ENCODE results near the gene FAM228B.

DNA sequence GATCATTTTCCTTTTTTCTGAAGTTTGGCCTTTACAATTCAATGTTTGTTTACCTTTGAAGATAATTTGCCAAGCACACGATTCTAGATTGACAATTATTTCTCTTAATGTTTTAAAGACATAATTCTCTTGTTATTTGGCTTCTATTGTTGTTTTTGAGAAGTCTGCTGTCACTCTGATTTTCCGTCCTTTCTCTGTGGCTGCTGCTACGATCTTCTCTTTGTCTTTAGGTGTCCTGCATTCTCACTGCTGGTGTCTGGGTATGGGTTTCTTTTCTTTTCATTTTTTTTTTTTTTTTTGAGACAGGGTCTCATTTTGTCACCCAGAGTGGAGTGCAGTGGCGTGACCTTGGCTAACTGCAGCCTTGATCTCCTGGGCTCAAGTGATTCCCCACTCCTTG, 36.4 kb downstream of the FAM228B start:
- TF ChIP-seq POLR2A (IDR thresholded peaks at IDR 0.05) (no peak), POLR2AphosphoS5 (IDR thresholded peaks at IDR 0.05) (no peak), EP300 (IDR thresholded peaks at IDR 0.05) (no peak)
- TF ChIP-seq, protein P1, sequence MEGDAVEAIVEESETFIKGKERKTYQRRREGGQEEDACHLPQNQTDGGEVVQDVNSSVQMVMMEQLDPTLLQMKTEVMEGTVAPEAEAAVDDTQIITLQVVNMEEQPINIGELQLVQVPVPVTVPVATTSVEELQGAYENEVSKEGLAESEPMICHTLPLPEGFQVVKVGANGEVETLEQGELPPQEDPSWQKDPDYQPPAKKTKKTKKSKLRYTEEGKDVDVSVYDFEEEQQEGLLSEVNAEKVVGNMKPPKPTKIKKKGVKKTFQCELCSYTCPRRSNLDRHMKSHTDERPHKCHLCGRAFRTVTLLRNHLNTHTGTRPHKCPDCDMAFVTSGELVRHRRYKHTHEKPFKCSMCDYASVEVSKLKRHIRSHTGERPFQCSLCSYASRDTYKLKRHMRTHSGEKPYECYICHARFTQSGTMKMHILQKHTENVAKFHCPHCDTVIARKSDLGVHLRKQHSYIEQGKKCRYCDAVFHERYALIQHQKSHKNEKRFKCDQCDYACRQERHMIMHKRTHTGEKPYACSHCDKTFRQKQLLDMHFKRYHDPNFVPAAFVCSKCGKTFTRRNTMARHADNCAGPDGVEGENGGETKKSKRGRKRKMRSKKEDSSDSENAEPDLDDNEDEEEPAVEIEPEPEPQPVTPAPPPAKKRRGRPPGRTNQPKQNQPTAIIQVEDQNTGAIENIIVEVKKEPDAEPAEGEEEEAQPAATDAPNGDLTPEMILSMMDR (IDR thresholded peaks at IDR 0.05): no peak
